HG02973 (cell line): ENCODE measurements around the gene KRTAP5-9.
"Not testable (repeated sequence)": the region's sequence is repeated elsewhere in the genome, so short reads cannot be mapped to it uniquely, and the experiment has no call there.

Source experiments
- ATAC-seq: cut with Tn5 transposase; IDR thresholded peaks from one replicate; pipeline ENCODE4 v1.9.1; 2021; ENCODE audit warnings: moderate library complexity; ENCODE audit not compliant: unreplicated experiment

The KRTAP5-9 gene

DNA sequence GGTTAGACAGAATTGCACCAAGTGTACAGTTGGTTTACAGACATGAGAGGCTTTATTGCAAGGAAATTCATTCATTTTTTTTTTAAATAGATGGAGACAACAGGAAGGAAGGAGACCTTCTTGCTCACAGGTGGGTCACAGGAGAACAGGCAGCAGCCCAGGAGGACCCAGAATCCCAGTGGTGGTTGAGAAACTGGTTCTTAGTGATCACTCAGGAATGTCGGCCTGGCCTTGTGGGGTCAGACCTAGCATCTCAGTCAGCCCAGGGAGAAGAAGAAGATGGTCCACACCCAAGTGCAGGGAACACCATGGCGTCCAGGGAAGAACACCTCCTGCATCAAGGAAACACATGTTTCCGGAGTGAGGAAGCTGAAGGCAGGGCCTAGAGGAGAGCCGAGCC lies 33.6 kb downstream of the KRTAP5-9 start:
- ATAC-seq: no peak

DNA sequence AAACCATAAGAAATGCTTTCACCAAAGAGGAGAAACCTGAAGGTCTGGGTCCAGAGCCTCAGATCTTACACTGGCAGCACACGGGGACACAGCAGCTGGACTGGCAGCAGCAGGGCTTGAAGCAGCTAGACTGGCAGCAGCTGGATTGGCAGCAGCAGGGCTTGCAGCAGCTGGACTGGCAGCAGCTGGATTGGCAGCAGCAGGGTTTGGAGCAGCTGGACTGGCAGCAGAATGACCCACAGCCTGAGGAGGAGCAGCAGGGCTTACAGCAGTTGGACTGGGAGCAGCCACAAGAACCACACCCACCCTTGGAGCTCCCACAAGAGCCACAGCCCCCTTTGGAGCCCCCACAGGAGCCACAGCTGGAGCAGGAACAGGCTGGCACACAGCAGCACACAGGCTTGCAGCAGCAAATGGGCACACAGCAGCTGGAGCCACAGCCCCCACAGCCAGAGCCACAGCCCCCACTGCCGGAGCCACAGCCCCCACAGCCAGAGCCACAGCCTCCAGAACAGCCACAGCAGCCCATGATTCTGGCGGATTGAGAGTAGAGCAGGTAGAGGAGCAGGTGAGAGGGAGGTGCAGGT lies 34.2 kb downstream of the KRTAP5-9 start, which contains the start of gene KRTAP5-11:
Gene KRTAP5-11 (minus strand): TSS at position 567 of the 587 bp plus-strand sequence. CDS start 38 bp downstream, at position 529.
- no peak for ATAC-seq

DNA sequence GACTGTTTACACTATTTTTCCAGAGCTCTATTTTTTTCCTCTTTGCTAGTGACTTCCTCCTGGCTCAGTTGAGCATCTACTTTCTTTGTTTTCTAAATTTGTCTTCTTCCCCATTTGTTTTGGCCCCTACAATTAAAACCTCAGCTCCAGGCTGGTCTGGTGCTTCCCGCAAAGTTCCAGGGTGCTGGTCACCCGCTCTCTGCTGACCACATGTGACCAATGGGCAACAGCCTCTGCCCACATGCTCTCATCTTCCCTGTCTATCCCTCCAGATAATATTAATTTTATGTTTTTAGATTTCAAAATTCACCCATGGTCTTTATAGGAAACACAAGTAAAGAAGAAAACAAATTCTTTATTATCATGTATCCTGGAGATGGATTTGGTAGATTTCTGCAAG lies 34.7 kb downstream of the KRTAP5-9 start:
- not testable (repeated sequence) for ATAC-seq

DNA sequence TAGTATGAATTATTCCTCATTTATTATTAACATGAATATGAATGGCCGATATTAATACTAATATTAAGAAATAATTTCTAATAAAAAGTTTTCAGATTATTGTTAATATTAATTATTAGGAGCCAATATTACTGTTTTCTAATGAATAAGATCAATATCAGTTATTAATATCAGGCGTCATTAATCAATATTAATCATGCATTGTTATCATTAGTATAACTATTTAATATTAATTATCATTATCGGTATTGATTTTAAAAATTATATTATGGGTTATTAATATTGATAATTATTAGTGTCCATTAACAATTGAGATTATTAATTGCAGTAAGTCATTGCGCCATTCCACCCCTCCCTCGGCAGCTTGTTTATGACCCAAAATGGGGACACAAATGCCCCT lies 37.5 kb downstream of the KRTAP5-9 start:
- ATAC-seq: not testable (repeated sequence)

DNA sequence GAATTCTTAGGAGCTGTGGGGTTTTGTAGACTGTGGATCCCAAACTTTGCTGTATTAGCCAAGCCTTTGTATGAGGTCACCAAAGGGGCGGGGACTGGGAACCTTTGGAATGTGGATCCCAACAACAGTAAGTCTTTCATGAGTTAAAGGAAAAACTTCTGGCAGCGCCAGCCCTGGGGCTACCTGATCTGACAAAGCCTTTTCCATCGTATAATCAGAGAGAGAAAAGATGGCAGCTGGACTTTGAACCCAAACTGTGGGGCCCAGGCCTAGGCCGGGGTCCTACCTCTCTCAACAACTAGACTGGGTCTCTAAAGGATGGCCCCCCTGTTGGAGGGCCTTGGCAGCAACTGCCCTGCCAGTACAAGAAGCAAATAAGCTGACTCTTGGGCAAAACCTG lies 40.1 kb downstream of the KRTAP5-9 start:
- ATAC-seq: not testable (repeated sequence)

DNA sequence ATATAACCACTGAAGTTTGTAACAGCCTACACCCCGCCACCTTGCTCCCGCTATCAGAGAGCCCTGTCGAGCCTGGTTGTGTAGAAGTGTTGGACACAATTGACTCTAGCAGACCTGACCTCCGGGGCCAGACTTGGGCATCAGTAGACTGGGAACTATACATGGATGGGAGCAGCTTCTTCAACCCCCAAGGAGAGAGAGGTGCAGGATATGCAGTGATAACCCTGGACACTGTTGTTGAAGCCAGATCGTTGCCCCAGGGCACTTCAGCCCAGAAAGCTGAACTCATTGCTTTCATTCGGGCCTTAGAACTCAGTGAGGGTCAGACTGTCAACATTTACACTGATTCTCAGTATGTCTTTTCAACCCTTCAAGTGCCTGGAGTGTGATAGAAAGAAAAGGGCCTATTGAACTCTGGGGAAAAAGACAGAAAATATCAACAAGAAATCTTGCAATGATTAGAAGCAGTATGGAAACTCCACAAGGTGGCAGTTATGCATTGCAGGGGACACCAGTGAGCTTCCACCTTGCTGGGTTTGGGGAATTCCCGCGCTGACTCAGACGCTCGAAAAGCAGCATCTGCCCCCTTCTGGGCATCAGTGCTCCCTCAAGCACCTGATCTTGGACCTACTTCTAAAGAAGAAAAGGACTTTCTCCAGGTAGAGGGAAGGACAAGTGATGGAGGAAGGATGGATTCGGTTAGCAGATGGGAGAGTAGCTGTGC lies 40.8 kb downstream of the KRTAP5-9 start:
- not testable (repeated sequence) for ATAC-seq

DNA sequence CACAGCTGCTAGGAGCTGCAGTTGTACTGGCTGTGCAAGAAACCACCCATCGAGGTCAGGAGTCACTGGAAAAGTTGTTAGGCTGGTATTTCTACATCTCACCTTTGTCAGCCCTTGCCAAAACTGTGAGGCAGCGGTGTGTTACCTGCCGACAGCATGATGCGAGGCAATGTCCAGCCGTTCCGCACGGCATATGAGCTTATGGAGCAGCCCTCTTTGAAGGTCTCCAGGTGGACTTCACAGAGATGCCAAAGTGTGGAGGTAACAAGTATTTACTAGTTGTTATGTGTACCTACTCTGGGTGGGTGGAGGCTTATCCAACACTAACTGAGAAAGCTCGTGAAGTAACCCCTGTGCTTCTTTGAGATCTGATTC lies 41.3 kb downstream of the KRTAP5-9 start:
- ATAC-seq: not testable (repeated sequence)
